SU-DHL-6 (cell line): ENCODE results near the gene EPS8L1.

Experiments
- EZH2phosphoT487 ChIP-seq: fragments of 200-600 bp; sonication (generic), shearing (Covaris generic); conservative IDR thresholded peaks from 2 replicates; pipeline ENCODE4 v1.6.1; 2018; ENCODE audit warnings: mild to moderate bottlenecking, antibody characterized with exemption, low read length, moderate library complexity, mixed read lengths
- TF ChIP-seq, protein P1 (sequence below): fragments of 200-600 bp; sonication (generic); IDR thresholded peaks from one replicate; pipeline ENCODE4 v1.5.1; 2017; ENCODE audit warnings: antibody characterized with exemption, mild to moderate bottlenecking, low read length, moderate library complexity; ENCODE audit not compliant: insufficient read depth, poor library complexity, severe bottlenecking

DNA sequence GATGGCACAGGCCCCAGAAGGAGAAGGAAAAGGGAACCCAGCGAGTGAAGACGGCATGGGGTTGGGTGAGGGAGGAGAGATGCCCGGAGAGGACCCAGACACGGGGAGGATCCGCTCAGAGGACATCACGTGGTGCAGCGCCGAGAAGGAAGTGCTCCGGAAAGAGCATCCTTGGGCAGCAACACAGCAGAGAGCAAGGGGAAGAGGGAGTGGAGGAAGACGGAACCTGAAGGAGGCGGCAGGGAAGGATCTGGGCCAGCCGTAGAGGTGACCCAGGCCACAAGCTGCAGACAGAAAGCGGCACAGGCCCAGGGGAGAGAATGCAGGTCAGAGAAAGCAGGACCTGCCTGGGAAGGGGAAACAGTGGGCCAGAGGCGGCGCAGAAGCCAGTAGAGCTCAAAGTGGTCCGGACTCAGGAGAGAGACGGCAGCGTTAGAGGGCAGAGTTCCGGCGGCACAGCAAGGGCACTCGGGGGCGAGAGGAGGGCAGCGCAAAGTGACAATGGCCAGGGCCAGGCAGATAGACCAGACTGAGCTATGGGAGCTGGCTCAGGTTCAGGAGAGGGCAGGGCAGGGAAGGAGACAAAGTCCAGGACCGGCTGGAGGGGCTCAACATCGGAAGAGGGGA, 40.7 kb downstream of the EPS8L1 start:
- TF ChIP-seq, protein P1, sequence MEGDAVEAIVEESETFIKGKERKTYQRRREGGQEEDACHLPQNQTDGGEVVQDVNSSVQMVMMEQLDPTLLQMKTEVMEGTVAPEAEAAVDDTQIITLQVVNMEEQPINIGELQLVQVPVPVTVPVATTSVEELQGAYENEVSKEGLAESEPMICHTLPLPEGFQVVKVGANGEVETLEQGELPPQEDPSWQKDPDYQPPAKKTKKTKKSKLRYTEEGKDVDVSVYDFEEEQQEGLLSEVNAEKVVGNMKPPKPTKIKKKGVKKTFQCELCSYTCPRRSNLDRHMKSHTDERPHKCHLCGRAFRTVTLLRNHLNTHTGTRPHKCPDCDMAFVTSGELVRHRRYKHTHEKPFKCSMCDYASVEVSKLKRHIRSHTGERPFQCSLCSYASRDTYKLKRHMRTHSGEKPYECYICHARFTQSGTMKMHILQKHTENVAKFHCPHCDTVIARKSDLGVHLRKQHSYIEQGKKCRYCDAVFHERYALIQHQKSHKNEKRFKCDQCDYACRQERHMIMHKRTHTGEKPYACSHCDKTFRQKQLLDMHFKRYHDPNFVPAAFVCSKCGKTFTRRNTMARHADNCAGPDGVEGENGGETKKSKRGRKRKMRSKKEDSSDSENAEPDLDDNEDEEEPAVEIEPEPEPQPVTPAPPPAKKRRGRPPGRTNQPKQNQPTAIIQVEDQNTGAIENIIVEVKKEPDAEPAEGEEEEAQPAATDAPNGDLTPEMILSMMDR, result no peak
- no peak for TF ChIP-seq EZH2phosphoT487
